H9 (cell line): ENCODE results near the gene CBR3. TPM values are rescaled to one million over a fixed set of nuclear protein-coding genes. Genes with fewer than 3 reads are reported as not detected.

Source experiments
- DNase-seq: peaks from one replicate; pipeline ENCODE4 v3.0.0-alpha.2; 2017
- H2AFZ ChIP-seq: one replicate; pipeline ENCODE4 v1.6.1; 2013; ENCODE audit warnings: mild to moderate bottlenecking, low read length, control low read depth, moderate library complexity
- H2AK5ac ChIP-seq: 2 replicates; pipeline ENCODE4 v1.6.1; 2013; ENCODE audit warnings: low read length, control low read depth, mixed read lengths; ENCODE audit not compliant: insufficient read length
- H2BK120ac ChIP-seq: one replicate; pipeline ENCODE4 v1.6.1; 2013; ENCODE audit warnings: low read depth, mild to moderate bottlenecking, low read length, control low read depth, inconsistent platforms; ENCODE audit not compliant: poor library complexity, severe bottlenecking
- H2BK12ac ChIP-seq: 2 replicates; pipeline ENCODE4 v1.6.1; 2013; ENCODE audit warnings: low read length, control low read depth, mixed read lengths, low read depth; ENCODE audit not compliant: insufficient read length
- H2BK15ac ChIP-seq: 2 replicates; pipeline ENCODE4 v1.6.1; 2013; ENCODE audit warnings: low read depth, low read length, control low read depth
- H2BK20ac ChIP-seq: one replicate; pipeline ENCODE4 v1.6.1; 2013; ENCODE audit warnings: low read depth, mild to moderate bottlenecking, low read length, control low read depth, inconsistent platforms; ENCODE audit not compliant: poor library complexity, severe bottlenecking
- H2BK5ac ChIP-seq: 2 replicates; pipeline ENCODE4 v1.6.1; 2013; ENCODE audit warnings: low read length, control low read depth, mixed read lengths; ENCODE audit not compliant: insufficient read length
- H3K14ac ChIP-seq: 2 replicates; pipeline ENCODE4 v1.6.1; 2013; ENCODE audit warnings: low read length, control low read depth; ENCODE audit not compliant: insufficient read depth
- H3K18ac ChIP-seq: 2 replicates; pipeline ENCODE4 v1.6.1; 2013; ENCODE audit warnings: low read depth, mild to moderate bottlenecking, mixed read lengths, low read length, control low read depth; ENCODE audit not compliant: insufficient read length
- H3K23ac ChIP-seq: 2 replicates; pipeline ENCODE4 v1.6.1; 2013; ENCODE audit warnings: low read length, control low read depth, mixed read lengths, low read depth; ENCODE audit not compliant: insufficient read length
- H3K23me2 ChIP-seq: 2 replicates; pipeline ENCODE4 v1.6.1; 2013; ENCODE audit warnings: low read depth, mild to moderate bottlenecking, mixed read lengths, low read length, control low read depth; ENCODE audit not compliant: insufficient read length, poor library complexity, severe bottlenecking
- H3K27ac ChIP-seq: 2 replicates; pipeline ENCODE4 v1.5.1; 2013; ENCODE audit warnings: low read length, control low read depth, mixed read lengths, low read depth; ENCODE audit not compliant: insufficient read length
- H3K27me3 ChIP-seq: 2 replicates; pipeline ENCODE4 v1.6.1; 2013; ENCODE audit warnings: low read length, control low read depth, inconsistent platforms; ENCODE audit not compliant: insufficient read depth
- H3K4ac ChIP-seq: 2 replicates; pipeline ENCODE4 v1.6.1; 2013; ENCODE audit warnings: low read depth, mild to moderate bottlenecking, control low read depth, inconsistent platforms, low read length, moderate library complexity
- H3K4me1 ChIP-seq: 2 replicates; pipeline ENCODE4 v1.6.1; 2013; ENCODE audit warnings: low read length, control low read depth, inconsistent platforms; ENCODE audit not compliant: insufficient read depth
- H3K4me2 ChIP-seq: 2 replicates; pipeline ENCODE4 v1.6.1; 2013; ENCODE audit warnings: low read length, control low read depth, mixed read lengths; ENCODE audit not compliant: insufficient read length, insufficient read depth
- H3K56ac ChIP-seq: 2 replicates; pipeline ENCODE4 v1.6.1; 2013; ENCODE audit warnings: low read depth, mild to moderate bottlenecking, mixed read lengths, low read length, control low read depth; ENCODE audit not compliant: insufficient read length
- H3K79me1 ChIP-seq: 2 replicates; pipeline ENCODE4 v1.6.1; 2013; ENCODE audit warnings: low read depth, mild to moderate bottlenecking, moderate library complexity, low read length, control low read depth, inconsistent platforms; ENCODE audit not compliant: insufficient read depth, poor library complexity, severe bottlenecking
- H3K79me2 ChIP-seq: 2 replicates; pipeline ENCODE4 v1.6.1; 2013; ENCODE audit warnings: low read length, control low read depth, inconsistent platforms; ENCODE audit not compliant: insufficient read depth
- H3K9ac ChIP-seq: 2 replicates; pipeline ENCODE4 v1.6.1; 2013; ENCODE audit warnings: low read length, control low read depth, mixed read lengths; ENCODE audit not compliant: insufficient read length; ENCODE audit errors: extremely low read depth
- H3K9me3 ChIP-seq: one replicate; pipeline ENCODE4 v1.6.1; 2013; ENCODE audit warnings: low read depth, low read length, inconsistent platforms; ENCODE audit not compliant: control insufficient read depth
- H3T11ph ChIP-seq: one replicate; pipeline ENCODE4 v1.6.1; 2013; ENCODE audit warnings: mild to moderate bottlenecking, low read length, control low read depth, inconsistent platforms
- H4K20me1 ChIP-seq: one replicate; pipeline ENCODE4 v1.6.1; 2013; ENCODE audit not compliant: control insufficient read depth, insufficient read length, insufficient read depth
- H4K5ac ChIP-seq: 2 replicates; pipeline ENCODE4 v1.6.1; 2013; ENCODE audit warnings: low read depth, mild to moderate bottlenecking, mixed read lengths, low read length, control low read depth; ENCODE audit not compliant: insufficient read length
- H4K8ac ChIP-seq: replicated peaks from 2 replicates; pipeline ENCODE4 v1.6.1; 2013; ENCODE audit warnings: low read length, control low read depth, mixed read lengths, low read depth; ENCODE audit not compliant: insufficient read length
- H4K91ac ChIP-seq: 2 replicates; pipeline ENCODE4 v1.6.1; 2013; ENCODE audit warnings: low read depth, mild to moderate bottlenecking, moderate library complexity, mixed read lengths, low read length, control low read depth; ENCODE audit not compliant: insufficient read length
- H3K27ac Mint-ChIP-seq, 3 experiments: 2 replicates in 2 of 3; 3 replicates in 1 of 3; pipeline ENCODE4 v1.8.0; 2020 to 2021; ENCODE audit warnings: mixed read lengths in 3 of 3, mild to moderate bottlenecking in 1 of 3, moderate library complexity in 1 of 3
- H3K27me3 Mint-ChIP-seq: 2 replicates; pipeline ENCODE4 v1.8.0; 2021; ENCODE audit warnings: low read depth, mild to moderate bottlenecking, moderate library complexity, mixed read lengths
- H3K36me3 Mint-ChIP-seq, 3 experiments: 2 replicates in 2 of 3; 3 replicates in 1 of 3; pipeline ENCODE4 v1.8.0; 2020 to 2021; ENCODE audit warnings: low read depth in 3 of 3, mixed read lengths in 3 of 3; ENCODE audit not compliant: insufficient read depth in 1 of 3
- H3K4me1 Mint-ChIP-seq, 2 experiments: 2 replicates each; pipeline ENCODE4 v1.8.0; 2020; ENCODE audit warnings: mixed read lengths in 2 of 2
- H3K4me3 Mint-ChIP-seq, 2 experiments: 2 replicates in 1 of 2; 3 replicates in 1 of 2; pipeline ENCODE4 v1.8.0; 2020 to 2021; ENCODE audit warnings: mild to moderate bottlenecking in 2 of 2, mixed read lengths in 2 of 2, moderate library complexity in 1 of 2
- H3K9me3 Mint-ChIP-seq, 2 experiments: 2 replicates in 1 of 2; 3 replicates in 1 of 2; pipeline ENCODE4 v1.8.0; 2020; ENCODE audit warnings: mild to moderate bottlenecking in 2 of 2, mixed read lengths in 2 of 2, moderate library complexity in 1 of 2
- WGBS: extraction: QIAGEN DNeasy Blood & Tissue Kit; methylation state at CpG from one replicate; pipeline ENCODE4 v1.1.7; 2013; ENCODE audit warnings: missing lambda C conversion rate, low lambda C conversion rate, mixed read lengths; ENCODE audit not compliant: insufficient read length; ENCODE audit errors: extremely low coverage; 5-methylcytosine and 5-hydroxymethylcytosine counted together
- total RNA-seq: library from RNA; stranded (reverse); gene quantifications from 2 replicates; pipeline ENCODE4 v1.2.1, GENCODE V29; 2021
- TF ChIP-seq, protein P1 (sequence below): fragments of 200-600 bp; sonication (generic); conservative IDR thresholded peaks from 3 replicates; pipeline ENCODE4 v1.8.0; 2021; ENCODE audit warnings: antibody characterized with exemption, mild to moderate bottlenecking

CBR3 gene
- total RNA-seq, 1 experiment from 2014 or later: 2.4 TPM

DNA sequence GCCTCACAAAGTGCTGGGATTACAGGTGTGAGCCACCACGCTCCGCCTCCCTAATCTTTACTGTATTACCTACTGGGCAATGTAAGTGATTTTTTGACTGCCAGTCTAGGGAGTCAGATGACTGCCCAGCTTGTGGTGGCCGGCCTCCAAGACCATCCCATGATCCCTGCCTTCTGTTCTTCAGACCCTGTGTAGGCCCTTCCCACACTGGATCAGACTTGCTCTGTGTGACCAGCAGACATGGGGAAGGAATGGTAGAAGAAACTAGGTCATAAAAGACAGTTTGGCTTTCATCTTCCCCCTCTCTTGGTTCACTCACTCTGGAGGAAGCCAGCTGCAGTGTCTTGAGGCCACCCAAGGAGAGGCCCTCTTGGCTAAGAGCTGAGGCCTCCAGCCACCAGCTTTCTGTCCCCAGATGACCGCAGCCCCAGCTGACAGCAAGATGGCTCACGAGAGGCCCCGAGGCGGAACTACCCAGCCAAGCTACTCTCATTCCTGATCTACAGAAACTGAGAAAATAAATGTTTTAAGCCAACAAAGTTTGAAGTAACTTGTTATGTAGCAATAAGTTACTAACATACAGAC is 14.5 kb upstream of the CBR3 start:
- H3K56ac ChIP-seq: no peak overlapping the region
- no peak overlapping the region for H2BK12ac ChIP-seq
- H3K18ac ChIP-seq: no peak overlapping the region
- Mint-ChIP-seq H3K27ac (peak overlapping the region in 1 of 3 experiments; percentile 74; a peak in 1 of 7 replicates), H3K4me3 (no peak overlapping the region), H3K4me1 (peaks cover 3 to 6% of the 10 kb centered on the region in 2 experiments; a peak in 3 of 4 replicates), H3K36me3 (peaks cover 4 to 9% (median 5%) of the 10 kb centered on the region in 3 experiments; a peak in 4 of 7 replicates), H3K9me3 (peaks cover 4 to 7% of the 10 kb centered on the region in 2 experiments; a peak in 3 of 5 replicates), H3K27me3 (no peaks in the 10 kb centered on the region)
- H3K27ac ChIP-seq: no peak overlapping the region
- no peaks in the 10 kb centered on the region for H3K27me3 ChIP-seq
- H2BK5ac ChIP-seq: no peak overlapping the region
- no peaks in the 10 kb centered on the region for H3K4me1 ChIP-seq
- H2AK5ac ChIP-seq: no peak overlapping the region
- no peak overlapping the region for H4K8ac ChIP-seq
- H3K14ac ChIP-seq: no peak overlapping the region
- H2AFZ ChIP-seq: no peak overlapping the region
- no peaks in the 10 kb centered on the region for H3K79me2 ChIP-seq
- peaks cover 9% of the 10 kb centered on the region for H3K9me3 ChIP-seq
- H3K9ac ChIP-seq: no peak overlapping the region
- H4K5ac ChIP-seq: no peak overlapping the region
- H3K23me2 ChIP-seq: no peaks in the 10 kb centered on the region
- DNase-seq: no peak
- H3K79me1 ChIP-seq: no peaks in the 10 kb centered on the region
- no peak overlapping the region for H2BK120ac ChIP-seq
- no peak overlapping the region for H3K4me2 ChIP-seq
- no peaks in the 10 kb centered on the region for H4K20me1 ChIP-seq
- no peak overlapping the region for H4K91ac ChIP-seq
- WGBS: no CpG with 5 or more reads among the region's 7 CpGs
- no peak overlapping the region for H2BK20ac ChIP-seq
- no peak overlapping the region for H3T11ph ChIP-seq
- TF ChIP-seq, protein P1, sequence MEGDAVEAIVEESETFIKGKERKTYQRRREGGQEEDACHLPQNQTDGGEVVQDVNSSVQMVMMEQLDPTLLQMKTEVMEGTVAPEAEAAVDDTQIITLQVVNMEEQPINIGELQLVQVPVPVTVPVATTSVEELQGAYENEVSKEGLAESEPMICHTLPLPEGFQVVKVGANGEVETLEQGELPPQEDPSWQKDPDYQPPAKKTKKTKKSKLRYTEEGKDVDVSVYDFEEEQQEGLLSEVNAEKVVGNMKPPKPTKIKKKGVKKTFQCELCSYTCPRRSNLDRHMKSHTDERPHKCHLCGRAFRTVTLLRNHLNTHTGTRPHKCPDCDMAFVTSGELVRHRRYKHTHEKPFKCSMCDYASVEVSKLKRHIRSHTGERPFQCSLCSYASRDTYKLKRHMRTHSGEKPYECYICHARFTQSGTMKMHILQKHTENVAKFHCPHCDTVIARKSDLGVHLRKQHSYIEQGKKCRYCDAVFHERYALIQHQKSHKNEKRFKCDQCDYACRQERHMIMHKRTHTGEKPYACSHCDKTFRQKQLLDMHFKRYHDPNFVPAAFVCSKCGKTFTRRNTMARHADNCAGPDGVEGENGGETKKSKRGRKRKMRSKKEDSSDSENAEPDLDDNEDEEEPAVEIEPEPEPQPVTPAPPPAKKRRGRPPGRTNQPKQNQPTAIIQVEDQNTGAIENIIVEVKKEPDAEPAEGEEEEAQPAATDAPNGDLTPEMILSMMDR: no peak
- no peak overlapping the region for H3K23ac ChIP-seq
- no peak overlapping the region for H3K4ac ChIP-seq
- no peak overlapping the region; the same call in 1 of the 2 replicates for H2BK15ac ChIP-seq
